Panc1 (cell line): ENCODE measurements around the gene CABLES2. TPM values are rescaled to one million over a fixed set of nuclear protein-coding genes. Genes with fewer than 3 reads are reported as not detected.
"Not testable (repeated sequence)": the region's sequence is repeated elsewhere in the genome, so short reads cannot be mapped to it uniquely, and the experiment has no call there.

Experiments
- ATAC-seq: fragments of 200-7000 bp; cut with Tn5 transposase; 2 replicates; pipeline ENCODE4 v1.9.1; 2020; ENCODE audit warnings: mild to moderate bottlenecking, moderate library complexity
- BruUV-seq: library from RNA; stranded (reverse); fragments of 400-500 nt; replicated peaks from 2 replicates; lab custom pipeline; 2021; lab: Mats Ljungman, UMichigan
- CTCF ChIA-PET: fragments of 300-600 bp; sonication (Branson Sonifier 250); formaldehyde crosslinking; loops from one replicate; lab custom pipeline; 2022; ENCODE audit warnings: antibody characterized with exemption; lab: Charles Lee
- POLR2A ChIA-PET: fragments of 300-600 bp; sonication (Branson Sonifier 250); formaldehyde crosslinking; loops from one replicate; lab custom pipeline; 2022; ENCODE audit warnings: antibody characterized with exemption; lab: Charles Lee
- DNase-seq: peaks from one replicate; pipeline ENCODE4 v3.0.0-alpha.2; 2010; ENCODE audit warnings: low read depth, low spot score
- H3K27ac ChIP-seq: 2 replicates; pipeline ENCODE4 v1.5.1; 2011; ENCODE audit warnings: mild to moderate bottlenecking, low read length, inconsistent platforms
- H3K27me3 ChIP-seq: fragments of 200-500 bp; sonication (Bioruptor generic); 2 replicates; pipeline ENCODE4 v1.6.0; 2014; ENCODE audit warnings: low read length, inconsistent platforms; ENCODE audit not compliant: control insufficient read depth, insufficient read depth
- H3K36me3 ChIP-seq: fragments of 200-500 bp; sonication (Bioruptor generic); 2 replicates; pipeline ENCODE4 v1.5.1; 2014; ENCODE audit warnings: inconsistent platforms, mild to moderate bottlenecking, low read length, moderate library complexity; ENCODE audit not compliant: control insufficient read depth, insufficient read depth
- H3K4me1 ChIP-seq: 2 replicates; pipeline ENCODE4 v1.5.1; 2011; ENCODE audit warnings: inconsistent platforms, mild to moderate bottlenecking, low read length, moderate library complexity; ENCODE audit not compliant: control insufficient read depth, insufficient read depth
- H3K4me3 ChIP-seq, 2 experiments: 2 replicates each; pipeline ENCODE4 v1.5.1; 2011 to 2012; ENCODE audit warnings: low read depth in 2 of 2, low read length in 2 of 2, mild to moderate bottlenecking in 2 of 2, inconsistent platforms in 1 of 2, moderate library complexity in 1 of 2
- H3K9me3 ChIP-seq: fragments of 200-500 bp; sonication (Bioruptor generic); 2 replicates; pipeline ENCODE4 v1.5.1; 2014; ENCODE audit warnings: low read depth, mild to moderate bottlenecking, inconsistent platforms, low read length, moderate library complexity; ENCODE audit not compliant: control insufficient read depth, insufficient read depth
- POLR2AphosphoS5 ChIP-seq: IDR thresholded peaks from 2 replicates; pipeline ENCODE4 v1.6.1; 2012; ENCODE audit warnings: mild to moderate bottlenecking, low read depth, low read length, moderate library complexity
- SIN3A ChIP-seq: IDR thresholded peaks from 2 replicates; pipeline ENCODE4 v1.6.1; 2012; ENCODE audit warnings: low read depth, mild to moderate bottlenecking, low read length, moderate library complexity, borderline replicate concordance; ENCODE audit not compliant: insufficient read depth
- TCF7L2 ChIP-seq: IDR thresholded peaks from 2 replicates; pipeline ENCODE4 v1.6.1; 2011; ENCODE audit warnings: mild to moderate bottlenecking, low read depth, low read length, inconsistent platforms
- in situ Hi-C: cut with HindIII; loops from 2 replicates; pipeline ENCODE4 v1.10.0; 2016; ENCODE audit warnings: low sequenced_read_pairs, low pct_unique_long_range_greater_than_20kb
- intact Hi-C: fragments of 100-400 bp; cut with micrococcal nuclease; formaldehyde crosslinking; loops from one replicate; pipeline ENCODE4 v1.10.0; 2022; ENCODE audit not compliant: unreplicated experiment
- total RNA-seq: library from RNA; stranded (reverse); gene quantifications from one replicate; pipeline ENCODE4 v1.2.1, GENCODE V29; 2021; ENCODE audit not compliant: unreplicated experiment
- TF ChIP-seq, protein P1 (sequence below), 2 experiments: IDR thresholded peaks; 2 replicates each; pipeline ENCODE4 v1.6.1; 2011 to 2012; ENCODE audit warnings: low read depth in 2 of 2, control low read depth in 1 of 2, low read length in 1 of 2, mild to moderate bottlenecking in 1 of 2, moderate library complexity in 1 of 2; ENCODE audit not compliant: insufficient read depth in 1 of 2
- TF ChIP-seq, protein P2 (sequence below): fragments of 450-650 bp; IDR thresholded peaks from 2 replicates; pipeline ENCODE4 v1.5.1; 2017; ENCODE audit warnings: mild to moderate bottlenecking

CABLES2 gene
- total RNA-seq, 1 experiment from 2014 or later = 9.8 TPM

DNA sequence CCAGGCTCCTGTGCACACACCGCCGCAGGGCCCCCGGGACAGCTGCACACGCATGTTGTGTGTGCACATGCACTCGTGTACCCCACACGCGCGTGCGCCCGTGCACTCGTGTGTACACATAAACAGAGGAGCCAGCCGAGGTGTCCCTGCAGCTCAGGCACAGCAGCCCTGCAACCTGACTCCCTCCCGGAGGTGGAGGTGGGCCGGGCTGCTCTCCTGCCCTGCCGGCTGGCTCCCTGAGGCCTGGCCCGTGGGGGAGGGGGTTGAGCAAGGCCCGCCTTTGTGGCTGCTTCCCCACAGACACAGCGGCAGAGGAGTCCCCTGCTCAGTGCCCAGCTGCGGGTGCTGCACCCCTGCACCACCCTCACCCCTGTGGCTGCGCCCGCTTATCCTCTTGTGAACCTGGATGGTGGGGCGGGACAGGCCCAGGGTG is 19.6 kb upstream of the CABLES2 start:
- H3K9me3 ChIP-seq = no peaks in the 10 kb centered on the region
- intact Hi-C loops (no loop called here), in situ Hi-C loops (no loop called here)
- no peaks in the 10 kb centered on the region for H3K27me3 ChIP-seq
- TF ChIP-seq SIN3A (no peak), POLR2AphosphoS5 (no peak), TCF7L2 (no peak)
- TF ChIP-seq, protein P1, sequence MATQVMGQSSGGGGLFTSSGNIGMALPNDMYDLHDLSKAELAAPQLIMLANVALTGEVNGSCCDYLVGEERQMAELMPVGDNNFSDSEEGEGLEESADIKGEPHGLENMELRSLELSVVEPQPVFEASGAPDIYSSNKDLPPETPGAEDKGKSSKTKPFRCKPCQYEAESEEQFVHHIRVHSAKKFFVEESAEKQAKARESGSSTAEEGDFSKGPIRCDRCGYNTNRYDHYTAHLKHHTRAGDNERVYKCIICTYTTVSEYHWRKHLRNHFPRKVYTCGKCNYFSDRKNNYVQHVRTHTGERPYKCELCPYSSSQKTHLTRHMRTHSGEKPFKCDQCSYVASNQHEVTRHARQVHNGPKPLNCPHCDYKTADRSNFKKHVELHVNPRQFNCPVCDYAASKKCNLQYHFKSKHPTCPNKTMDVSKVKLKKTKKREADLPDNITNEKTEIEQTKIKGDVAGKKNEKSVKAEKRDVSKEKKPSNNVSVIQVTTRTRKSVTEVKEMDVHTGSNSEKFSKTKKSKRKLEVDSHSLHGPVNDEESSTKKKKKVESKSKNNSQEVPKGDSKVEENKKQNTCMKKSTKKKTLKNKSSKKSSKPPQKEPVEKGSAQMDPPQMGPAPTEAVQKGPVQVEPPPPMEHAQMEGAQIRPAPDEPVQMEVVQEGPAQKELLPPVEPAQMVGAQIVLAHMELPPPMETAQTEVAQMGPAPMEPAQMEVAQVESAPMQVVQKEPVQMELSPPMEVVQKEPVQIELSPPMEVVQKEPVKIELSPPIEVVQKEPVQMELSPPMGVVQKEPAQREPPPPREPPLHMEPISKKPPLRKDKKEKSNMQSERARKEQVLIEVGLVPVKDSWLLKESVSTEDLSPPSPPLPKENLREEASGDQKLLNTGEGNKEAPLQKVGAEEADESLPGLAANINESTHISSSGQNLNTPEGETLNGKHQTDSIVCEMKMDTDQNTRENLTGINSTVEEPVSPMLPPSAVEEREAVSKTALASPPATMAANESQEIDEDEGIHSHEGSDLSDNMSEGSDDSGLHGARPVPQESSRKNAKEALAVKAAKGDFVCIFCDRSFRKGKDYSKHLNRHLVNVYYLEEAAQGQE (IDR thresholded peaks at IDR 0.05; ENCODE audit: insufficient read depth in 1 of 2, low read depth in 2 of 2, low read length in 1 of 2) = no peak
- TF ChIP-seq, protein P2, sequence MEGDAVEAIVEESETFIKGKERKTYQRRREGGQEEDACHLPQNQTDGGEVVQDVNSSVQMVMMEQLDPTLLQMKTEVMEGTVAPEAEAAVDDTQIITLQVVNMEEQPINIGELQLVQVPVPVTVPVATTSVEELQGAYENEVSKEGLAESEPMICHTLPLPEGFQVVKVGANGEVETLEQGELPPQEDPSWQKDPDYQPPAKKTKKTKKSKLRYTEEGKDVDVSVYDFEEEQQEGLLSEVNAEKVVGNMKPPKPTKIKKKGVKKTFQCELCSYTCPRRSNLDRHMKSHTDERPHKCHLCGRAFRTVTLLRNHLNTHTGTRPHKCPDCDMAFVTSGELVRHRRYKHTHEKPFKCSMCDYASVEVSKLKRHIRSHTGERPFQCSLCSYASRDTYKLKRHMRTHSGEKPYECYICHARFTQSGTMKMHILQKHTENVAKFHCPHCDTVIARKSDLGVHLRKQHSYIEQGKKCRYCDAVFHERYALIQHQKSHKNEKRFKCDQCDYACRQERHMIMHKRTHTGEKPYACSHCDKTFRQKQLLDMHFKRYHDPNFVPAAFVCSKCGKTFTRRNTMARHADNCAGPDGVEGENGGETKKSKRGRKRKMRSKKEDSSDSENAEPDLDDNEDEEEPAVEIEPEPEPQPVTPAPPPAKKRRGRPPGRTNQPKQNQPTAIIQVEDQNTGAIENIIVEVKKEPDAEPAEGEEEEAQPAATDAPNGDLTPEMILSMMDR = no peak
- DNase-seq (no peak), ATAC-seq (no peak)
- H3K4me1 ChIP-seq = no peaks in the 10 kb centered on the region; the same call in none of the 2 replicates
- POLR2A ChIA-PET = interaction anchor here (0.6 kb wide), 1 partner anchor 58 kb away, joined by 3 read pairs; no protein-coding TSS in a partner anchor
- CTCF ChIA-PET = no interaction called here
- no TSS peak for BruUV-seq
- H3K27ac ChIP-seq = no peak overlapping the region
- H3K36me3 ChIP-seq = no peaks in the 10 kb centered on the region
- H3K4me3 ChIP-seq = no peak overlapping the region

DNA sequence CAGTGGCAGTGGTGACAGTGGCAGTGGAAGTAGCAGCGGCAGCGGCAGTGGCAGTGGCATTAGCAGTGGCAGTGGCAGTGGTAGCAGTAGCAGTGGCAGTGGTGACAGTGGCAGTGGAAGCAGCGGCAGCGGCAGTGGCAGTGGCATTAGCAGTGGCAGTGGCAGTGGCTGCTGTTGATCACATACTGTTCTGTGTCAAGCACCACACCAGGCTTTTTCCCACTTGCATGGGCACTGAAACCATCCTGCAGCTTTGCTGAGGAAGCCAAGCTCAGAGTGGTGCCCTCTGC is 18.9 kb upstream of the CABLES2 start:
- intact Hi-C loops, BruUV-seq, ATAC-seq, H3K9me3 ChIP-seq, H3K27ac ChIP-seq, H3K27me3 ChIP-seq, DNase-seq, H3K4me1 ChIP-seq, POLR2A ChIA-PET, H3K4me3 ChIP-seq, in situ Hi-C loops, H3K36me3 ChIP-seq: not testable (repeated sequence)
- CTCF ChIA-PET = interaction anchor here (0.6 kb wide), 1 partner anchor 58 kb away, joined by 6 read pairs; no protein-coding TSS in a partner anchor

DNA sequence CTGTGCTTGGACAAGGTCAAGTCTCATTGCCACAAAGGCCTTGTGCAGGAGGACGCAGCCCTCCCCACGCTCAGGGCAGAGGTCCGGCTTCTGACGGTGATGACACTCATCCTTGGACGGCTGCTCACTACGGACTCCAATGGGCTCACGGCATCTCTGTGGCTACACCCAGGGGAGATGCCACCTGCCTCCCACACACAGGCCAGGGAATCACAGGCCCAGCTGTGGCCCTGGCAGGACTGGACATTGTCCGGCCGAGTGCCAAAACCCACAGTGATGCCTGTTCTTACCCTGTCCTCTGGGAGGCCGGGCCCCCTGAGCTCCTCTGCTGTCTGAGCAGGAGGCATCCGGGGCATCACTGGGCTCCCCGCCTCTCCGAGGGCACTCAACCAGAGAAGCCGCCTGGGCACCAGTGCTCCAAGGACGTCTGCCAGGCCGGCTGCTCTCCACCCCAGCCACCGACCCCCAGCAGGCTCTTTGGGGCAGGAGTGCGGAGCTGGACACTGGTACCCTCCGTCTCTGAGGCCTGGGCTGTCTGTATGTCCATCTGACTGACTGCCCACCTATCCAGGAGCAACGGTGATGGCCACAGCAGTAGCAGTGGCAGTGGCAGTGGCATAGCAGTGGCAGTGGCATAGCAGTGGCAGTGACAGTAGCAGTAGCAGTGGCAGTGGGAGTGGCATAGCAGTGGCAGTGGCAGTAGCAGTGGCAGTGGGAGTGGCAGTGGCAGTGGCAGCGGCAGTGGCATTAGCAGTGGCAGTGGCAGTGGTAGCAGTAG is 18.4 kb upstream of the CABLES2 start:
- CTCF ChIA-PET = interaction anchor here (0.5 to 0.6 kb wide), 2 partner anchors 34 to 57 kb away, joined by 3 to 6 read pairs; no protein-coding TSS in a partner anchor
- Histone ChIP-seq H3K9me3 (no peaks in the 10 kb centered on the region), H3K4me1 (no peaks in the 10 kb centered on the region; the same call in none of the 2 replicates), H3K27me3 (no peaks in the 10 kb centered on the region), H3K4me3 (no peak overlapping the region), H3K27ac (no peak overlapping the region), H3K36me3 (no peaks in the 10 kb centered on the region)
- ATAC-seq (no peak), DNase-seq (no peak)
- TF ChIP-seq TCF7L2 (no peak), POLR2AphosphoS5 (no peak)
- TF ChIP-seq, protein P1 (IDR thresholded peaks at IDR 0.05; ENCODE audit: insufficient read depth in 1 of 2, low read depth in 2 of 2, low read length in 1 of 2) = no peak
- in situ Hi-C loops (no loop called here), intact Hi-C loops (no loop called here)
- BruUV-seq = no TSS peak
- POLR2A ChIA-PET = no interaction called here
